ENCODE data around the gene SESN3. TPM values are rescaled to one million over a fixed set of nuclear protein-coding genes. Genes with fewer than 3 reads are reported as not detected.

The SESN3 gene
- polyA plus RNA-seq, 1 of the 3 experiments (the other 2 are of a cell fraction), result 1.7 TPM

DNA sequence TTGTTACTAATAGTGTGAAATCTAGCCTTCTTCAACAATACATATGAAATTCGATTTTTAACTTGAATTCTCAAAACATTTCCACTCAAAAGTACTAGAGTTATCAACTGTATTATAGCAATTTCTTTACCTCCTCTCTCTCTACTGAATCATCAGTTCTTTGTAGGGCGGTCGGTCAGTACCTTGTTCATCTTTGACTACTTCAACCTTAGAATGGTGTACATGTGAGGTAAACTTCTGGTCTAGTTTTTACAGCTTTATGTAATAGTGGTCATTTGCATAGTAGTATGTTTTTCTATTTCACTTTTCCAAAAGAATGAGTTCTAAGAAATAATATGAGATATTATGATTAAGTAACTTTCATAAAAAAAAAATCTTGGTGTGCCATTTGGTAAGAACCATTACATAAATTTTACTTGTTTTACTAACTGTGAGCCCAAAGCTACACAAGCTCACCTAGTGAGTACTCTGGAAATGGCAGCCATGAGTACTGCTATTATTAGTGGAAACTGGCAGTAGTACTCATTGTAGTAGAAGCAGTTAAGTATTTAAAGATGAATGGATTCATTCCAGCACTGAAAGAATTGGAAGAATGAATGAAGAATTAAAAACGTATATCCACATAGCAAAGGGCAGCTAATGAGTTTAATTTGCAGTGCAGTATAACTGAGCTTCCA lies 30.1 kb downstream of the SESN3 start:
- CTCF ChIA-PET, result interaction anchor here (0.9 to 1.0 kb wide), 2 partner anchors 15 to 50 kb away, joined by 3 read pairs; no protein-coding TSS in a partner anchor
- no peaks in the 10 kb centered on the region for H3K9me2 ChIP-seq
- H3K4me2 ChIP-seq, result no peak overlapping the region
- H3K36me3 ChIP-seq (replicated peaks in 1 of 2; ENCODE audit: control insufficient read depth in 1 of 2, insufficient read depth in 2 of 2, low read length in 1 of 2), result no peaks in the 10 kb centered on the region
- no peaks in the 10 kb centered on the region for H3K79me2 ChIP-seq (ENCODE audit: insufficient read depth)
- TF ChIP-seq FOSL2 (IDR thresholded peaks at IDR 0.05; ENCODE audit: borderline replicate concordance, low read depth) (no peak), TCF12 (IDR thresholded peaks at IDR 0.05) (no peak), MEF2A (IDR thresholded peaks at IDR 0.05; ENCODE audit: borderline replicate concordance, low read depth) (no peak), YY1 (IDR thresholded peaks at IDR 0.05; ENCODE audit: low read depth) (no peak), JUND (IDR thresholded peaks at IDR 0.05) (no peak), NRF1 (IDR thresholded peaks at IDR 0.05; ENCODE audit: low read depth, low read length) (no peak), GABPA (IDR thresholded peaks at IDR 0.05; ENCODE audit: low read depth) (no peak)
- TF ChIP-seq, protein P1, sequence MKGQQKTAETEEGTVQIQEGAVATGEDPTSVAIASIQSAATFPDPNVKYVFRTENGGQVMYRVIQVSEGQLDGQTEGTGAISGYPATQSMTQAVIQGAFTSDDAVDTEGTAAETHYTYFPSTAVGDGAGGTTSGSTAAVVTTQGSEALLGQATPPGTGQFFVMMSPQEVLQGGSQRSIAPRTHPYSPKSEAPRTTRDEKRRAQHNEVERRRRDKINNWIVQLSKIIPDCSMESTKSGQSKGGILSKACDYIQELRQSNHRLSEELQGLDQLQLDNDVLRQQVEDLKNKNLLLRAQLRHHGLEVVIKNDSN (IDR thresholded peaks at IDR 0.05; ENCODE audit: borderline replicate concordance, low read depth), result no peak
- TF ChIP-seq, protein P2, sequence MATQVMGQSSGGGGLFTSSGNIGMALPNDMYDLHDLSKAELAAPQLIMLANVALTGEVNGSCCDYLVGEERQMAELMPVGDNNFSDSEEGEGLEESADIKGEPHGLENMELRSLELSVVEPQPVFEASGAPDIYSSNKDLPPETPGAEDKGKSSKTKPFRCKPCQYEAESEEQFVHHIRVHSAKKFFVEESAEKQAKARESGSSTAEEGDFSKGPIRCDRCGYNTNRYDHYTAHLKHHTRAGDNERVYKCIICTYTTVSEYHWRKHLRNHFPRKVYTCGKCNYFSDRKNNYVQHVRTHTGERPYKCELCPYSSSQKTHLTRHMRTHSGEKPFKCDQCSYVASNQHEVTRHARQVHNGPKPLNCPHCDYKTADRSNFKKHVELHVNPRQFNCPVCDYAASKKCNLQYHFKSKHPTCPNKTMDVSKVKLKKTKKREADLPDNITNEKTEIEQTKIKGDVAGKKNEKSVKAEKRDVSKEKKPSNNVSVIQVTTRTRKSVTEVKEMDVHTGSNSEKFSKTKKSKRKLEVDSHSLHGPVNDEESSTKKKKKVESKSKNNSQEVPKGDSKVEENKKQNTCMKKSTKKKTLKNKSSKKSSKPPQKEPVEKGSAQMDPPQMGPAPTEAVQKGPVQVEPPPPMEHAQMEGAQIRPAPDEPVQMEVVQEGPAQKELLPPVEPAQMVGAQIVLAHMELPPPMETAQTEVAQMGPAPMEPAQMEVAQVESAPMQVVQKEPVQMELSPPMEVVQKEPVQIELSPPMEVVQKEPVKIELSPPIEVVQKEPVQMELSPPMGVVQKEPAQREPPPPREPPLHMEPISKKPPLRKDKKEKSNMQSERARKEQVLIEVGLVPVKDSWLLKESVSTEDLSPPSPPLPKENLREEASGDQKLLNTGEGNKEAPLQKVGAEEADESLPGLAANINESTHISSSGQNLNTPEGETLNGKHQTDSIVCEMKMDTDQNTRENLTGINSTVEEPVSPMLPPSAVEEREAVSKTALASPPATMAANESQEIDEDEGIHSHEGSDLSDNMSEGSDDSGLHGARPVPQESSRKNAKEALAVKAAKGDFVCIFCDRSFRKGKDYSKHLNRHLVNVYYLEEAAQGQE (IDR thresholded peaks at IDR 0.05; ENCODE audit: low read depth, low read length), result no peak
- TF ChIP-seq, protein P3, sequence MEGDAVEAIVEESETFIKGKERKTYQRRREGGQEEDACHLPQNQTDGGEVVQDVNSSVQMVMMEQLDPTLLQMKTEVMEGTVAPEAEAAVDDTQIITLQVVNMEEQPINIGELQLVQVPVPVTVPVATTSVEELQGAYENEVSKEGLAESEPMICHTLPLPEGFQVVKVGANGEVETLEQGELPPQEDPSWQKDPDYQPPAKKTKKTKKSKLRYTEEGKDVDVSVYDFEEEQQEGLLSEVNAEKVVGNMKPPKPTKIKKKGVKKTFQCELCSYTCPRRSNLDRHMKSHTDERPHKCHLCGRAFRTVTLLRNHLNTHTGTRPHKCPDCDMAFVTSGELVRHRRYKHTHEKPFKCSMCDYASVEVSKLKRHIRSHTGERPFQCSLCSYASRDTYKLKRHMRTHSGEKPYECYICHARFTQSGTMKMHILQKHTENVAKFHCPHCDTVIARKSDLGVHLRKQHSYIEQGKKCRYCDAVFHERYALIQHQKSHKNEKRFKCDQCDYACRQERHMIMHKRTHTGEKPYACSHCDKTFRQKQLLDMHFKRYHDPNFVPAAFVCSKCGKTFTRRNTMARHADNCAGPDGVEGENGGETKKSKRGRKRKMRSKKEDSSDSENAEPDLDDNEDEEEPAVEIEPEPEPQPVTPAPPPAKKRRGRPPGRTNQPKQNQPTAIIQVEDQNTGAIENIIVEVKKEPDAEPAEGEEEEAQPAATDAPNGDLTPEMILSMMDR (IDR thresholded peaks at IDR 0.05), result no peak
- H3K9ac ChIP-seq, result no peak overlapping the region
- no peak overlapping the region for H2AFZ ChIP-seq (ENCODE audit: low read depth)
- no peaks in the 10 kb centered on the region for H3F3A ChIP-seq (replicated peaks; ENCODE audit: insufficient read depth)
- 82% methylated on average over 4 of the region's 4 CpGs for WGBS (ENCODE audit: low lambda C conversion rate)
- DNase-seq, result no peak
- no peak overlapping the region for H3K27ac ChIP-seq (ENCODE audit: low read depth in 2 of 2, low read length in 1 of 2)
- H3K4me3 ChIP-seq (ENCODE audit: low read depth in 2 of 2, low read length in 1 of 2), result no peak overlapping the region
- H4K20me1 ChIP-seq (ENCODE audit: insufficient read depth), result no peaks in the 10 kb centered on the region; the same call in 1 of the 2 replicates
- POLR2A ChIA-PET, result no interaction called here
- H3K4me1 ChIP-seq (ENCODE audit: control insufficient read depth in 1 of 2, insufficient read depth in 2 of 2, low read depth in 1 of 2, low read length in 1 of 2), result no peaks in the 10 kb centered on the region
- H3K9me3 ChIP-seq, result no peaks in the 10 kb centered on the region
- H3K27me3 ChIP-seq (ENCODE audit: insufficient read depth), result no peaks in the 10 kb centered on the region

DNA sequence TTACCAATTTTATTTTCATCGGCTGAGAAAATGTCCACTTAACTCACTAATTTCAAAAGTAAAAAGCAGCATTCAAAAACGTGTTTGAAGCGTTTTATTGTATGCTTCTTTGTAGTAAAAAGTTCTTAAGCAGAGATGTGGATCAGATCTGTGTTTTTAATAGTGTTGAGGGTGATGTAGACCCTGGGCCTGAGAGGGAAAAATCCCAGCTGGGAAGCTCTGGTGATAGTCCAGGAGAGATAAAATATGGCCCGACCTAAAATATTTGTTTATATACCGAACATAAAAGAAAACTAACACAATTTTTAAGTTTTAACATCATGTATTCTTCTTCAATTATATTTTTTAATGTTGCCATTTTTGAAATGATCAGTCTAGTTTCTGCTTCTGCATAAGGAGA lies 35.2 kb downstream of the SESN3 start:
- Histone ChIP-seq H3K4me2 (no peak overlapping the region), H3K4me1 (ENCODE audit: control insufficient read depth in 1 of 2, insufficient read depth in 2 of 2, low read depth in 1 of 2, low read length in 1 of 2) (no peaks in the 10 kb centered on the region; a peak in 1 of 4 replicates), H3K9ac (no peak overlapping the region), H3K27ac (ENCODE audit: low read depth in 2 of 2, low read length in 1 of 2) (no peak overlapping the region), H3K36me3 (replicated peaks in 1 of 2; ENCODE audit: control insufficient read depth in 1 of 2, insufficient read depth in 2 of 2, low read length in 1 of 2) (peaks cover 3 to 4% of the 10 kb centered on the region in 2 experiments), H3F3A (replicated peaks; ENCODE audit: insufficient read depth) (no peaks in the 10 kb centered on the region), H3K4me3 (ENCODE audit: low read depth in 2 of 2, low read length in 1 of 2) (no peak overlapping the region), H4K20me1 (ENCODE audit: insufficient read depth) (no peaks in the 10 kb centered on the region; the same call in 1 of the 2 replicates), H3K9me2 (no peaks in the 10 kb centered on the region), H3K9me3 (no peaks in the 10 kb centered on the region), H3K27me3 (ENCODE audit: insufficient read depth) (no peaks in the 10 kb centered on the region), H3K79me2 (ENCODE audit: insufficient read depth) (no peaks in the 10 kb centered on the region), H2AFZ (ENCODE audit: low read depth) (no peak overlapping the region)
- DNase-seq, result no peak
- ChIA-PET CTCF (no interaction called here), POLR2A (no interaction called here)
- 80% methylated on average over 5 of the region's 5 CpGs for WGBS (ENCODE audit: low lambda C conversion rate)
- TF ChIP-seq POLR2AphosphoS5 (IDR thresholded peaks at IDR 0.05; ENCODE audit: low read depth, low read length) (no peak), TCF12 (IDR thresholded peaks at IDR 0.05) (no peak), NFIC (IDR thresholded peaks at IDR 0.05; ENCODE audit: borderline replicate concordance) (no peak), GATA2 (CRISPR knock-in tag; IDR thresholded peaks at IDR 0.05) (no peak), RAD21 (IDR thresholded peaks at IDR 0.05; ENCODE audit: low read length) (no peak), CHD2 (IDR thresholded peaks at IDR 0.05; ENCODE audit: low read length, partially characterized antibody) (no peak)
- TF ChIP-seq, protein P2 (IDR thresholded peaks at IDR 0.05; ENCODE audit: low read depth, low read length), result no peak
- TF ChIP-seq, protein P4, sequence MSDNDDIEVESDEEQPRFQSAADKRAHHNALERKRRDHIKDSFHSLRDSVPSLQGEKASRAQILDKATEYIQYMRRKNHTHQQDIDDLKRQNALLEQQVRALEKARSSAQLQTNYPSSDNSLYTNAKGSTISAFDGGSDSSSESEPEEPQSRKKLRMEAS (IDR thresholded peaks at IDR 0.05; ENCODE audit: low read depth), result no peak

Data from SK-N-SH (cell line).